Activated CD8-positive, alpha-beta T cell treated with anti-CD3 and anti-CD28 coated beads for 36 hours (primary cell): ENCODE results near the gene SLC9A2. TPM values are rescaled to one million over a fixed set of nuclear protein-coding genes. Genes with fewer than 3 reads are reported as not detected.
A peak's percentile ranks its signal among the peaks of the same experiment; 100 is the strongest.

Experiments used
- ATAC-seq: fragments of 200-7000 bp; cut with Tn5 transposase; one replicate; pipeline ENCODE4 v1.10.0; 2021; ENCODE audit warnings: mild to moderate bottlenecking, moderate library complexity
- CTCF ChIA-PET: fragments of 350-600 bp; sonication (Branson Sonifier 250); formaldehyde crosslinking; loops from one replicate; lab custom pipeline; 2021; ENCODE audit warnings: antibody characterized with exemption; lab: Charles Lee
- POLR2A ChIA-PET: fragments of 350-600 bp; sonication (Branson Sonifier 250); formaldehyde crosslinking; loops from one replicate; lab custom pipeline; 2021; ENCODE audit warnings: antibody characterized with exemption; lab: Charles Lee
- DNase-seq: peaks from one replicate; pipeline ENCODE4 v3.0.0-alpha.2; 2020
- H3K27ac Mint-ChIP-seq: one replicate; pipeline ENCODE4 v1.8.0; 2021; ENCODE audit warnings: mild to moderate bottlenecking, mixed read lengths
- H3K27me3 Mint-ChIP-seq: one replicate; pipeline ENCODE4 v1.8.0; 2021; ENCODE audit warnings: mixed read lengths
- H3K36me3 Mint-ChIP-seq: one replicate; pipeline ENCODE4 v1.8.0; 2021; ENCODE audit warnings: low read depth, mixed read lengths
- H3K4me1 Mint-ChIP-seq: one replicate; pipeline ENCODE4 v1.8.0; 2021; ENCODE audit warnings: low read depth, mixed read lengths
- H3K4me3 Mint-ChIP-seq: one replicate; pipeline ENCODE4 v1.8.0; 2021; ENCODE audit warnings: mild to moderate bottlenecking, moderate library complexity, mixed read lengths
- H3K9me3 Mint-ChIP-seq: one replicate; pipeline ENCODE4 v1.8.0; 2021; ENCODE audit warnings: mixed read lengths
- CTCF ChIP-seq: fragments of 200-600 bp; IDR thresholded peaks from one replicate; pipeline ENCODE4 v1.8.0; 2022; ENCODE audit warnings: antibody characterized with exemption, mild to moderate bottlenecking
- intact Hi-C: fragments of 100-400 bp; cut with micrococcal nuclease; formaldehyde crosslinking; loops from one replicate; pipeline ENCODE4 v1.10.0; 2022
- total RNA-seq, 2 experiments: library from RNA; stranded (reverse); gene quantifications; one replicate each; pipeline ENCODE4 v1.2.3, GENCODE V29; 2021

SLC9A2 gene
- total RNA-seq, 2 experiments from 2014 or later, result 0.05 to 0.18 TPM

DNA sequence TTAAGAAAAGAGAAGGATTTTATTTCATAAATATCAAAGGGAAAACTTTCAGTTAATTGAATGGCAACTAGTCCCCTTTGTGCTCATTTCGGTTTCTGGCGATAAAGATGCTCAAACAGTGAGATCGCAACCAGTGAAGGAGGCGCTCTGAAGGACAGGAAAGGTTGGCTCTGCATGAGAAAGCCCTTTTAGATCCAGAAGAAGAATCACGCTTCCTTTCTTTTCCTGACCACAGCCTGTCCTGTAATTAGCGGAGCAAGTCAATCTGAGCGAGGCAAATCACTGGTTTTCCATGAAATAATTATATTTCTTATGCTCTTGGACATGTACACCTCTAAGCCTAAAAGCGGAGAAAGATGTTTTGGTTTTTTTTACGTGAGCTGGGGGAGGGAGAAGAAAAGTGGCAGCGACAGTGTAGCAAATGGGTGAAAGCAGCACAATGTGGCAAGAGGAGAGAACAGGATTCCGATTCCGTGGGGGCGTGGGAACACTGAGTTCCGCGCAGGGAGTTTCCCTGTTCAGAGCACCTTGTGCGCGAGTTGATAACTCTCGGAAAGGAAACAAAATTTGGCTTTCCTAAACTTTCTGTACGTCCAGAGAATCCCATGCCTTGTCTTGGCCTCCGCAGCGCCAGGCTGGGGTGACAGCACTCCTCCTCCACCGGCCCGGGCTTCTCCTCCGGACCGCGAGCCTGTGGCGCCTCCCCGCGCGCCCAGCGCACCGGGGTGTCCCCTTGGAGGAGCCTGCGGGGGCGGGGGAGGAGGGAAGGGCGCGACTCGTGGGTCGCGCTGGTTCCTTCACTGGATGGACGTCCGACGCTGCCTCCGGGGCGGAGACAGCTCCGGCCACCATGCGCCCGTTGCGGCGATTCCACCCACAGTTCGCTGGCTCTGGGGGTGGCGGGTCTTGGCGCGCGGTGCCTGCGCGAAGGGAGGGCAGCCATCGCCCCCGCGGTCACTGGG is 620 bp upstream of the SLC9A2 start:
- H3K4me1 Mint-ChIP-seq, result peaks cover 13% of the 10 kb centered on the region
- no peak overlapping the region for H3K27ac Mint-ChIP-seq
- peaks cover 49% of the 10 kb centered on the region for H3K27me3 Mint-ChIP-seq
- intact Hi-C loops, result loop anchor here (10.0 kb wide), 1 partner anchor 104 kb away; no protein-coding TSS in a partner anchor
- DNase-seq (peak; percentile 46), ATAC-seq (no peak)
- peak overlapping the region; percentile 55 for H3K4me3 Mint-ChIP-seq
- H3K36me3 Mint-ChIP-seq, result no peaks in the 10 kb centered on the region
- ChIA-PET CTCF (interaction anchor here (3.5 kb wide), 1 partner anchor 101 kb away, joined by 12 read pairs; no protein-coding TSS in a partner anchor), POLR2A (no interaction called here)
- no peaks in the 10 kb centered on the region for H3K9me3 Mint-ChIP-seq
- no peak for TF ChIP-seq CTCF

GRCh38 chr2:102620332-102620731 is 979 bp downstream of the SLC9A2 start:
- POLR2A ChIA-PET, result no interaction called here
- H3K27ac Mint-ChIP-seq, result no peak overlapping the region
- CTCF ChIA-PET, result no interaction called here
- peak overlapping the region; percentile 47 for H3K4me3 Mint-ChIP-seq
- ATAC-seq, result no peak
- no peak for TF ChIP-seq CTCF
- intact Hi-C loops, result no loop called here
- no peaks in the 10 kb centered on the region for H3K9me3 Mint-ChIP-seq
- H3K4me1 Mint-ChIP-seq, result peaks cover 13% of the 10 kb centered on the region
- peaks cover 50% of the 10 kb centered on the region for H3K27me3 Mint-ChIP-seq
- DNase-seq, result no peak
- no peaks in the 10 kb centered on the region for H3K36me3 Mint-ChIP-seq

GRCh38 chr2:102621630-102622029 is 2.3 kb downstream of the SLC9A2 start:
- DNase-seq, result no peak
- CTCF ChIA-PET, result no interaction called here
- TF ChIP-seq CTCF, result no peak
- H3K27me3 Mint-ChIP-seq, result peaks cover 52% of the 10 kb centered on the region
- H3K4me1 Mint-ChIP-seq, result peaks cover 13% of the 10 kb centered on the region
- H3K4me3 Mint-ChIP-seq, result no peak overlapping the region
- no peak for ATAC-seq
- no peaks in the 10 kb centered on the region for H3K9me3 Mint-ChIP-seq
- H3K36me3 Mint-ChIP-seq, result no peaks in the 10 kb centered on the region
- no peak overlapping the region for H3K27ac Mint-ChIP-seq
- intact Hi-C loops, result no loop called here
- POLR2A ChIA-PET, result no interaction called here

GRCh38 chr2:102622646-102623045 is 3.3 kb downstream of the SLC9A2 start:
- CTCF ChIA-PET, result no interaction called here
- no peaks in the 10 kb centered on the region for H3K36me3 Mint-ChIP-seq
- no peaks in the 10 kb centered on the region for H3K9me3 Mint-ChIP-seq
- ATAC-seq (no peak), DNase-seq (no peak)
- H3K4me3 Mint-ChIP-seq, result no peak overlapping the region
- H3K27ac Mint-ChIP-seq, result no peak overlapping the region
- no peak for TF ChIP-seq CTCF
- H3K27me3 Mint-ChIP-seq, result peaks cover 44% of the 10 kb centered on the region
- POLR2A ChIA-PET, result no interaction called here
- H3K4me1 Mint-ChIP-seq, result peaks cover 13% of the 10 kb centered on the region
- intact Hi-C loops, result no loop called here

- H3K9me3 Mint-ChIP-seq, result no peaks in the 10 kb centered on the region
- CTCF ChIA-PET, result interaction anchor here (0.9 kb wide), 1 partner anchor 15 kb away, joined by 3 read pairs; no protein-coding TSS in a partner anchor
- H3K27me3 Mint-ChIP-seq, result peaks cover 2% of the 10 kb centered on the region
- POLR2A ChIA-PET, result interaction anchor here (0.8 kb wide), 1 partner anchor 21 kb away, joined by 3 read pairs; no protein-coding TSS in a partner anchor
- no peak overlapping the region for H3K27ac Mint-ChIP-seq
- no peak overlapping the region for H3K4me3 Mint-ChIP-seq
- intact Hi-C loops, result no loop called here
- no peak for TF ChIP-seq CTCF
- peaks cover 4% of the 10 kb centered on the region for H3K4me1 Mint-ChIP-seq
- ATAC-seq, result no peak
- DNase-seq, result no peak
- no peaks in the 10 kb centered on the region for H3K36me3 Mint-ChIP-seq
Measured at GRCh38 chr2:102630458-102630857, 11.1 kb downstream of the SLC9A2 start.
